ENCODE data around the gene CXCL11.

GRCh38 chr4:76060506-76060905, 24.6 kb upstream of the CXCL11 start:
- TF ChIP-seq CHD2 (IDR thresholded peaks at IDR 0.05; ENCODE audit: low read length, partially characterized antibody) (no peak), TAF1 (IDR thresholded peaks at IDR 0.05; ENCODE audit: borderline replicate concordance, low read depth, low read length) (no peak)
- TF ChIP-seq, protein P1, sequence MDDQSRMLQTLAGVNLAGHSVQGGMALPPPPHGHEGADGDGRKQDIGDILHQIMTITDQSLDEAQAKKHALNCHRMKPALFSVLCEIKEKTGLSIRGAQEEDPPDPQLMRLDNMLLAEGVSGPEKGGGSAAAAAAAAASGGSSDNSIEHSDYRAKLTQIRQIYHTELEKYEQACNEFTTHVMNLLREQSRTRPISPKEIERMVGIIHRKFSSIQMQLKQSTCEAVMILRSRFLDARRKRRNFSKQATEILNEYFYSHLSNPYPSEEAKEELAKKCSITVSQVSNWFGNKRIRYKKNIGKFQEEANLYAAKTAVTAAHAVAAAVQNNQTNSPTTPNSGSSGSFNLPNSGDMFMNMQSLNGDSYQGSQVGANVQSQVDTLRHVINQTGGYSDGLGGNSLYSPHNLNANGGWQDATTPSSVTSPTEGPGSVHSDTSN (IDR thresholded peaks at IDR 0.05), result no peak
- TF ChIP-seq, protein P2, sequence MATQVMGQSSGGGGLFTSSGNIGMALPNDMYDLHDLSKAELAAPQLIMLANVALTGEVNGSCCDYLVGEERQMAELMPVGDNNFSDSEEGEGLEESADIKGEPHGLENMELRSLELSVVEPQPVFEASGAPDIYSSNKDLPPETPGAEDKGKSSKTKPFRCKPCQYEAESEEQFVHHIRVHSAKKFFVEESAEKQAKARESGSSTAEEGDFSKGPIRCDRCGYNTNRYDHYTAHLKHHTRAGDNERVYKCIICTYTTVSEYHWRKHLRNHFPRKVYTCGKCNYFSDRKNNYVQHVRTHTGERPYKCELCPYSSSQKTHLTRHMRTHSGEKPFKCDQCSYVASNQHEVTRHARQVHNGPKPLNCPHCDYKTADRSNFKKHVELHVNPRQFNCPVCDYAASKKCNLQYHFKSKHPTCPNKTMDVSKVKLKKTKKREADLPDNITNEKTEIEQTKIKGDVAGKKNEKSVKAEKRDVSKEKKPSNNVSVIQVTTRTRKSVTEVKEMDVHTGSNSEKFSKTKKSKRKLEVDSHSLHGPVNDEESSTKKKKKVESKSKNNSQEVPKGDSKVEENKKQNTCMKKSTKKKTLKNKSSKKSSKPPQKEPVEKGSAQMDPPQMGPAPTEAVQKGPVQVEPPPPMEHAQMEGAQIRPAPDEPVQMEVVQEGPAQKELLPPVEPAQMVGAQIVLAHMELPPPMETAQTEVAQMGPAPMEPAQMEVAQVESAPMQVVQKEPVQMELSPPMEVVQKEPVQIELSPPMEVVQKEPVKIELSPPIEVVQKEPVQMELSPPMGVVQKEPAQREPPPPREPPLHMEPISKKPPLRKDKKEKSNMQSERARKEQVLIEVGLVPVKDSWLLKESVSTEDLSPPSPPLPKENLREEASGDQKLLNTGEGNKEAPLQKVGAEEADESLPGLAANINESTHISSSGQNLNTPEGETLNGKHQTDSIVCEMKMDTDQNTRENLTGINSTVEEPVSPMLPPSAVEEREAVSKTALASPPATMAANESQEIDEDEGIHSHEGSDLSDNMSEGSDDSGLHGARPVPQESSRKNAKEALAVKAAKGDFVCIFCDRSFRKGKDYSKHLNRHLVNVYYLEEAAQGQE (IDR thresholded peaks at IDR 0.05; ENCODE audit: low read depth, low read length), result no peak
